Activated CD4-positive, CD25-positive, alpha-beta regulatory T cell treated with anti-CD3 and anti-CD28 coated beads, Interleukin-2, amount 50 U/mL, for 24 hours (primary cell): Measurements from ENCODE around the gene RHOT1.
"Not testable (repeated sequence)": the region's sequence is repeated elsewhere in the genome, so short reads cannot be mapped to it uniquely, and the experiment has no call there.

Experiments
- ATAC-seq, 2 donors: fragments of 150-1000 bp; cut with Tn5 transposase; one replicate each; pipeline ENCODE4 v1.10.0; 2021; ENCODE audit warnings: mild to moderate bottlenecking in 1 of 2, moderate library complexity in 1 of 2

The RHOT1 gene

DNA sequence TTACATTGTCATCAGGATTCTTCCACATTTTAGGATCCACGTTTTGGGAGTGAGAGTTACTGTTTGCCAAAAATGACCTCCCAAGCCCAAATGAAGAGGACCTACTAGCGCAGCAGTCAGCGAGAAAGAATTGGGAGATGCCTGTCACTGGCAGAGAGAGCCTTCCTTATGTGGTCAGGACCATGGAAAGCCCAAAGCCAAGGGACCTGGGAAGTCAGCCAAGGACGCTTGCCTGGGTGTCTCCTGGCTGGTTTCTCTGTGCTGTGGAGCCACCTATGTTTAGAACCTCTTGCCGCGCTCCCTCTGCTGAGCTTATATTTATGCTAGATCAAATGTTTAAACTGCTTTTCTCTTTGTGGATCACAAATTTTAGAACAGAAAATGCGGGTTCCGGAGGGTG lies 98.4 kb downstream of the RHOT1 start:
- ATAC-seq: no peak

DNA sequence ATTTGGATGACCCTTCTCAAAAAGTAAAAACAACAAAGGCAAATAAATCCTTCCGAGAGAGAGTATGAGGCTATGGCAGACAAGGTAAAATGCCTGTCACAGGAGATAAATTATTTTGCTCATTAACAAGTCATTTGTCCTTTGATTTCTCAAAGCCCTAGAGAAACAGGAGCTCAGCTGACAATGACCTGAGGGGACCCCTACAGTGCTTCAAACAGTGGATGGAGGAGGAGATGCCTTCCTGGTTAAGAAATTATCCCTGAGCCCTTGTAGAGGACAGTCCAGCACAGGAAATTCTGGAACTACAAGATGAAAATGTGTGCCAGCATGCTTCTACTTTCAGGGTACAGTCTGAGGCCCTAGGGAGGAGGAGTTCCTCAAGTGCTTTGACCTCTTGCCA lies 99.3 kb downstream of the RHOT1 start:
- ATAC-seq: no peak

DNA sequence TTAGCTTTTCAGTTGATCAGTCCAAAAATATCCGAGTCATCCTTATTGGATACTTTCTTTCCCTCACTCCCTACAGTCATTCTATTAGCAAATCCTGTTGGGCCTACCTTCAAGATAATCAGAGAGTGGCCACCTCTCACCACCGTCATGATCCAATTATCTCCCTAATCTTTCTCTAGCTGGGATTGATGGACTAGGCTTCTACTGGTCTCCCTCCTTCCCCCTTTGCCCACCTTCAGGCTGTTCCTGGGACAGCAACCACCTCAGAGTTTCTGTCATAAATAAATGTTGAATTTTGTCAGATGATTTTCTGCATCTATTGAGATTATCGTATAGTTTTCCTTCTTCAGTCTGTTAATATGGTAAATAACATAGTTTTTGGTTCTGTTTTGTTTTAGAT lies 107.2 kb downstream of the RHOT1 start:
- ATAC-seq: no peak

DNA sequence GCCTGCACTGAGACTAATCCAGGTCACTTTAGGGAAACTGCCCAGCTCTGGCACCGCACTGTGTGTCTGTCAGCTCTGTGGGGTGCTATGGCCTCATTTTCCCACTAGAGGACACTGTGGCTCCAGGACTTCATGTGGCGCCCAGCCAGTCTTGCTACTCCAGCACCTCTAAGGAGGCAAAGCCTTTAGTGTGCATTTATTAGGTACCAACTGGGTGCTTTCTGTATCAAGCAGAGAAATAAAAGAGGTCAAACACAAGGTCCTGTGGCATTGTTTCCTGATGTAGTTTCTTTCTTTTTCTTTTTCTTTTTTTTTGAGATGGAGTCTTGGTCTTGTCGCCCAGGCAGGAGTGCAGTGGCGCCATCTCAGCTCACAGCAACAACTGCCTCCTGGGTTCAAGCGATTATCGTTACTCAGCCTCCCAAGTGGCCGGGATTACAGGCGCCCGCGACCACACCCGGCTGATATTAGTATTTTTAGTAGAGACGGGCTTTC lies 110.9 kb downstream of the RHOT1 start:
- peak; percentile 76 to 83 for ATAC-seq

DNA sequence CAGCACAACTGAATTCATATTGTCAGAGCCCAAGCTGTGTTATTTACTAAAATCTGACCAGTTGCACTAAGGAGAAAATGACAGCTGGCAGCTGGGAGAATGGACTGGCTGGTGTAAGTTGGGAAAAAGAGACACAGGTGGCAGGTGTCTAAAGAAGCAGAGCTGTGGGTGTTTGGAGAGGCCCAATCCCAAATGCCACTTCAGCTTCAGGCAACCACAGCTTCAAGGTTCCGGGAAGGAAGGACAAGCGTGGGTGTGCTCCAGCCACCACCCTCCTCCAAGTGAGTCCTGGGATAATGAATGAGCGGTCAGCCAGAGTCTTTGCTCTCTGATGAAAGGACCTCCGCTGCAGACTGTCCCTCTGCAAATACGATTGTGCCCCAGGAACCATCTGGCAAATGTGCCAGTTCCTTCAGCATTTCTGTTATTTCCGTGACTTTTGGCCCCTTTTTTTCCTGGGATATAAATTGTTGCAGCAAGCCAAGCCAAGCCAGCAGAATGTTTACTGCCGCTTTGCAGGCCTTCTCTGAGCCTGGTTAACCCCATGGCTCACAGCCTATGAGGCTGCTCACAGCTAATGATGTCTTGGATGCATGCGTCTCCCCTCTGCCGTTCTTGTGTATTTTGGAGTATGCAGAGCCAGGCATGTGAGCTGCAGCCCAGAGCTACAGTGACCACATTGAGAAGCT lies 113.9 kb downstream of the RHOT1 start:
- no peak for ATAC-seq

DNA sequence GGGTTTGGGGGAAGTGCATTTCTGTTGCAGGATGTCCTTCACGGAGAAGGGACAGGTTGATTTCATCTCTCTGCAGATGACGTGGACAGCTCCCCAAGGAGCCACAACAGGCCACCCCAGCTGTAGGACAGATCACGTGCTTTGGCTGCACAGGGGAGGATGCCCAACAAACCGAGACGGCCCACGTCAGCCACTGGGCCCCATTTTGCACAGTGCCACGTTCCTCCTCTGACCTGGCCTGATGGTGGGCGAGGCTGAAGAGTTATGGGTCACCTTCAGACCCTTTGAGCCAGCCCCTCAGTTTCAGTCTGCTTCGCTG lies 114.4 kb downstream of the RHOT1 start:
- ATAC-seq: no peak

DNA sequence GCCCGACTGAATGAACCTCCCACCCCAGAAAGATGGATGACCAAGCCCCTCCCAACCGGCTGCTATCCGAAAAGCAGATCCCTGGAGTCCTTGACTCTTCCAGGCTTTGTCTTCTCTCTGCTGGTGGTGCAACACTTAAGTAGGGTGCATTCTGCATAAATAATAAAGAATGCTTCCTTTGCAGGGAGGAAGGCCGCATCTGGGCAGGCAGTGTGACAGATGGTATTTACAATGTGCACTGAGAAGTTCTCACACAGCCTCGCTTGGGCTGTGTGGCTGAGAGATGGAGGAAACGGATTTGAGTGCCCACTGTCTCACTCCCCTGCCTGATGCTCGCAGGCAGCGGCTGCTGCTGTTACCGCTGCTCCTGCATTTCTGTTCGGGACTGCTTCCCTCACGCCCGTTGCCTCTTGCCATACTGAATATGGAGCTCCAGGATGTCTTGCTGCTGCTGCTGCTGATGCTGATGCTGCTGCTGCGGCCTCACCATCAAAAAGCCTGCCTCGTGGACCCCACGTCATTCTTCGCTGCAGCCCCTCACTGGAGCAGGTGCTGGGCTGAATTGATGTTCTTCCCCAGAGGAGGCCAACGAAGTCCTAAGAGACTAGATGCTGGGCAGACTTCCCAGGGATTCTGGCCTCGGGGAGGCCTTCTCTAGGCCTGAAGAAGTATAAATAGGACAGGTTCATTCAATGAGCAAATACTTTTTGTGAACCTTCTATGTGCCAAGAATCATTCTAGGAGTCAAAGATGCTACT lies 116.3 kb downstream of the RHOT1 start:
- no peak for ATAC-seq

DNA sequence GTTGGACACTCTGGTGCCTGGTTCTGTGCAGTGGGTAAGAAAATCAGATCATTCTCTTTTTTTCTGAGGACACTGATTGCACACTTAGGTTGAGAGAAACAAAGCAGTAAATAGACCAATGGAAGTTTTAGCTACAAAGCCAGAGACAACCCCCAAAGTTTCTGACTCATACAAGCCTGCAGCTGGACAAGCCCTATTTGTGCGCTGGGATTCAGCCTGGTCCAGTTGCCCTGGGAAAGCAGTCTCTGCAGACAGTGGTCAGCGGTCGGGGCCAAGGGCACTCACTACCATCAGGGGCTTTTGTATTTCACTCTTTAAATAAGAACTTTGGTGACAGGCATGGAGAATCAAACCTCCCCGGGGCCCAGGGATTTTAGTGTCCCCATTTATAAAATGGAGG lies 117.3 kb downstream of the RHOT1 start:
- no peak for ATAC-seq

DNA sequence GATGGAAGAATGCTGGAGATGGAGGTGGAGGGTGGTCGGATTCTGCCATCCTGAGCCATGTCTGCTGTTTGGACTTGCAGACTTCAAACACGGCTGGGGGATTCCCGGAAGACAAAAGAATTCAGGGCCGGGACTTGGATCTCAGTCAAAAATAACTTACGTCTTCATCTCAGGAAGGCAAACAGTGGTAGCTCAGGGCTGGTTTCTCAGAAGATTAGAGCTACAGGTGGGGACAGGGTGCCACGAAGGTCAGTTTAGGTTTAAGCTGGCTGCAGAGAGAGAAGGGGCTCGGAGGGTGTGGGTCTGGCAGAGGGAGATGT lies 119.1 kb downstream of the RHOT1 start:
- no peak for ATAC-seq

DNA sequence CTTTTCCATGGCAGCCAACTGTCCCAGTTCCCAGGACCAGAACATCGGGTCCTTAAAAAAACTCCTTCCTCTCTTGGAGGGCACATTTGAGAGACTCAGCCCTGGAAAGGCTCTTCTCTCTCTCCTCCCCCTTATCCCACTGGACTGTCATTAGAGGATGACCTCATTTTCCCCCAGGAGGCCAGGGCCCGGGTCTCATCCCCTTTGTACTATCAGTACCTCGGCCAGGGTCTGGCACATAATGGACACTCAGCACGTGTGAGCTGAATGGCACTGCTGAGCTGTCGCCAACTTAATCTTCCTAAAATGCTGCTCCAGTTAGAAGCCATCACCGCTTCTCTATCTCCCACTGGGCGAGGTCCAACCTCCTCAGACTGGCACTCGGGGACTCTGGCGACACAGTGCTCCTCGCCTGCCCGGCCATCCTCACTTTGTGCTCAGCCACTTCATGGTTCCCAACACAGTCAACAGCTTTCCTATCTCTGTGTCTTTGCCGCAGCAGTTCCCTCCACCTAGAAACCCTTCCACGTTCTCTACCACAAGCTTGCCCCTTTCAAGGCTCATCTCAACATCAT lies 119.7 kb downstream of the RHOT1 start:
- no peak for ATAC-seq

DNA sequence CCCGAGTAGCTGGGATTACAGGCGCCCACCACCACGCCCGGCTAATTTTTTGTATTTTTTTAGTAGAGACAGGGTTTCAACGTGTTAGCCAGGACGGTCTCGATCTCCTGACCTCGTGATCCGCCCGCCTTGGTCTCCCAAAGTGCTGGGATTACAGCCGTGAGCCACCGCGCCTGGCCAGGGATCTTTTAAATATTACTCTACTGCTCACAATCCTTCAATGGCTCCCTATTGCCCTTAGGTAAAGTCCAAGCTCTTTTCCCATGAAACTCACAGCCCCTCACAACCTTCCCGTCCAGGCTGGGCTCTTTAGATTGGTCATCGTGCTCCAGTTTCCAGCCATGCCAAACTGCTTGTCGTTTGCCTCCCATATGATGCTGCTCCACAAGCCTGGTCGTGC lies 121.2 kb downstream of the RHOT1 start:
- ATAC-seq: not testable (repeated sequence)

DNA sequence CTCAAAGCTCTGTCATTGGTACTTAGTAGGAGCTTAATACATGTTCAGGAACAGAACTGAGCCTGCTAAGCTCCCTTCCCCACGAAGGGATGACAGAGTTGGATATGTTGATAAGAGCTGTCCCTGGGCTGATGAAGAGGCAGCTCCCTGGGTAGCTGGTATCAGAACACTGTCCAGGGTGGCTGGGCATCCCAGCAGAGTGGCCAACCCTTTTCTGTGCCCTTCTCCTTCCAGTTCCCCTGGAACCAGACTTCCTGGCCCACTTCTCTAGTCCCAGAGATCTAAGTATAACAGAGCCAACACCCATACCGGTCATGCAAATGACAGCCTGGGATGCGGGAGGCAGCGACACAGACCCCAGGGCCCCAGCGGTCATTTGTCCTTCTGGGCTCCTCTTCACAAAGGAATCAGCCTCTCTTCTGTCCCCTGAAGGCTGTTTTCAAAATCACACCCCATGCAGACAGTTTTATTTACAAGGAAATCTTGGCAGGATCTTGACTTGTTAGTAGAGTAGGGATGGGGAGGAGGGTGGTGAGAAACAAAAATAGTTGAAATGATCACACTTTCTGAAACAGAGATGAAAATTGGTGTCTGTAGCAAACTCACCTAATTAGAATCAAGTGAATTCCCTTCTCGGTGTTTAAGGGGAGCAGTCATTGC lies 122.0 kb downstream of the RHOT1 start:
- ATAC-seq: no peak

DNA sequence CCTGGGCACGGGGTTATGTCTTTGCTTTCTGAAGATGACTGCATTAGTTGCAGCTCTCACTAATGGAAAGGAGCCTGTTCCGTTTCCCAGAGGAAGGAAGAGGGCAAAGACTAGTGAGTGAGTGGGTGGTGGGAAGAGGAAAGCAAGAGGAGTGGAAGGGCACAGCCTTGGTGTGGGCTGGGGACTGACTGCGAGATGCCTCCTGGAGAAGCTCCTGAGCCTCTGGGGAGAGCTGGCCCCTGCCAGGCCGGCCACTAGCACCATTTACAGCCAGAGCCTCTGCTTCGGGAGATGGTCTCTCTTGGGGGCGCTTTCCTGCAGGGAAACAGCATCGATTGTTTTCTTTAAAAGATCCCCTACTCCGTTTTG lies 122.5 kb downstream of the RHOT1 start:
- ATAC-seq: no peak

DNA sequence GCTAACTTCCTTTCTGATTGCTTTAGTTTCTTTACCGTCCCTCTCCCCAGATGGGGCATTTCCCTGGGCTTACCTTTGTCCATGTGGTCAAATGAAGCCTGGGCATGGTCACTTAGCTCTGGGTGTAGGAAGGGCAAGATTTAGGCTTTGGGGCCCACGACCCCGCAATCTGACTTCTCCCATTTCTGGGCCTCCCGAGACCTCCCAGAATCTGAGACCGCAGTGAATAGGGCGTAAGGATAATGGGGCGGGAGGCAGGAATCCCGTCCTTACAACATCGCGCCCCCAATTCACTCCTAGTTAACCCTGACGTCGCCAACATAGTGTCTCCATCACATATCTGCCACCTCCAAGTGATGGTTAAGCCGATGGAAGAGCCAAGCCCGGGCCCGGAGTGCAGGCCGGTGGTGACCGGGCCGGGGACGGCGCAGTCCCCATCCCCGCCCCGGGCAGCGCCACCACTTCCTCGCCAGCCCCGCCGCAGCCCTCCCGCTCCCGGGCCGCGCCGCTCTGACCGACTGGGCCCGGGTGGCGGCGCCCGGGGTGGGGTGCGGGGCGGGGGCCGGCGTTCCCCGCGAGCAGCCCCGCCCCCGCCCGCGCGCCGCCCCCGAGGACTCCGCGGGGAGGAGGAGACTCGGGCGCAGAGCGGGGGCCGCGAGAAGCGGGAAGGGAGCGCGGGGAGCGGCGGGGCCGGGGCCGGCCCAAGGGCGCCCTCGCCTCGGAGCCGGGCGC lies 123.1 kb downstream of the RHOT1 start, which contains the start of gene RHBDL3:
TSS of gene RHBDL3 (plus strand) at position 641 of the 732 bp plus-strand sequence. CDS start 358 bp downstream, outside the sequence.
- ATAC-seq: peak in 1 of 2 donors; percentile 24

DNA sequence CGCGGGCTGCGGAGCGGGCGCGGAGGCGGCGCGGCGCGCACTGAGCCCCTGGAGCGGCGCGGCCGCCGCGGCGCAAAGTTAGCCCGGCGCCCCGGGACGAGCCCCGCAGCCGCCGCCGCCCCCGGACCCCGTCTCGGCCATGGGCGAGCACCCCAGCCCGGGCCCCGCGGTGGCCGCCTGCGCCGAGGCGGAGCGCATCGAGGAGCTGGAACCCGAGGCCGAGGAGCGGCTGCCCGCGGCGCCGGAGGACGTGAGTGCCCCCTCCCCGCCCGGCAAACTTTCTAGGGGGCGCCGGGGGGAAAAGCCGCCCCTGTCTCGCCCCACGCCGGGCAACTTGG lies 123.7 kb downstream of the RHOT1 start:
- no peak for ATAC-seq

DNA sequence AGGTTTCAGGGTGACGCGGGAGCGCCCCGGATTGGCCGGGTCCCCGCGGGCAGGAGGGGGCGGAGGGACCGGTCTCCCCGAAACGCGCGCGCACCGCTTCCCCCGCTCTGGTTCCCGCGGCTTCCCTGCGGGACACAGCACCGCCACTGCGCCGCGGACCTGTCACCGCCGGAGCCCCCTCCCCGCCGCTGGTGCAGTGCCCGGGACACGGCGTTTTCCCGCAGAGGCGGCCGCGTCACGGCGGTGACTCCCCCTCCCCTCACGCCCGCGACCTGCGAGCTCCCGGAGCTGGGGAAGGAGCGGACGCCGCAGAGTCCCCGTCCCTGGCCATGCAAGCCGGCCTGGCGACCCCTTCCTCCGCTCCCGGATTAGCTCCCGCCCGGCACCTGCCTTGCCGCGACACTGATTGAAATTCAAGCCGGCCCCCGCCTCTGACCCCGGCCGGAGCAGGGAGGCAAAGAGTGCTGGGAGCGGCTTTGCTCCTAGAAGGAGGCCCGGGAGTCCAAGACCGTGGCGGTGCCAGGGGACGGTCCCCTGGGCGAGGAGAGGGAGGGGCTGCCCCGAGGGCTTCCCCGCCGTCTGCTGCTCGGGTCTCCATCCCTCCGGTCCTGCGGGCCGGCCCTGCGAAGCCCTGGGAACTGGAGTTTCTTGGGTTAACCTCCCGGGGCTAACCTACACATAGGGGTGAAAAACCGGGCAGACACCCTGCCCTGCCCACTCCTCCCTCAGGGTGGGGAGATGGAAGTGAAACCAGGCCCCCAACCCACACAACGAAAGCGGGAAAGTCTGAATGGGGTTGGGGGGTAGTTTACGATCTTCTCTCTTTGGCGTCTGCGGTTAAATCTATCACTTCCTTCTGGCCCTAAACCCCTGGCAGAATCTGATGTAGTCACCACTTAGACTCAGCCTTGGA lies 124.3 kb downstream of the RHOT1 start:
- ATAC-seq: peak in 1 of 2 donors; percentile 45

DNA sequence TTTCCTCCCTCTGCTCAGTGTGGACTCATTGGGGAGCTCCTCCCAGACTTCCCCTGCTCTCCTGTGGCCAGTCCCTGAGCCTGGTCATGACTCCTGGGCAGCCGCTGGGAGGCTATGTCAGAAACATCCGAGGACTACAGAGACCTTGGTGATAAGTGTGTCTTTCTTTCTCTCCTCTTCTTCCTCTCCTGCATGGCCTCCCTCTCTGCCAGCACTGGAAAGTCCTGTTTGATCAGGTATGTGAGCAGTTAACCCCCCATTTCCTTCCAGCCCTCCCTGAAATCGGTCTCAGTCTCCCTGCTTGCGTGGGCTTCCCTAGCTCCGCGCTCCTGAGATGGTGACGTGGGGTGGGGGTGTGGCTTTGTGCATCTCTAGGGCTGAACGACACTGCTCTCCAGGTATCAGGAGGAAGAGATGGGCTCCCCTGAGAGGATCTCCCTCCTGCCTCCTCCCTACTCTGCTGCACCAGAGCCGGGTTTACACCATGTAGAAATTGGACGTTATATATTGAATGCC lies 125.4 kb downstream of the RHOT1 start:
- ATAC-seq: no peak

DNA sequence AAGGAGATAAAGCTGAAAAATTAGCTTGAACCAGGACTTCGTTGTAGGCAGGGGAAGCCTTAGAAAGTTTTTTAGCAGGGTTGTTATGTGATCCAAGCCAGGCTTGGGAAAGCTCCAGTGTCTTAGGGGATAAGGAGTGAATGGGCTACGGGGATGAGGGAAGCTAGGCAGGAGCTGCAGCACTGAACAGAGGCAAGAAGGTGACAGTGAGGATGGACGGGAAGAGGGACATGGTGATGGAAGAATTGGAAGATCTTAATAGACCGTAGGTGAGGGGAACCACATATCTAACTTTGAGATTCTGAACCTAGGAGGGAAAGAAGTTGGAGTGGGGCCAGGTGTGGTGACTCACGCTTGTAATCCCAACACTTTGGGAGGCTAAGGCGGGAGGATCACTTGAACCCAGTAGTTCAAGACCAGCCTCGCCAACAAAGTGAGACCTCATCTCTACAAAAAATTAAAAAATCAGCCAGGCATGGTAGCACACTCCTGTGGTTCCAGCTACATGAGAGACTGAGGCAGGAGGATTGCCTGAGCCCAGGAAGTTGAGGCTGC lies 126.5 kb downstream of the RHOT1 start:
- no peak for ATAC-seq

DNA sequence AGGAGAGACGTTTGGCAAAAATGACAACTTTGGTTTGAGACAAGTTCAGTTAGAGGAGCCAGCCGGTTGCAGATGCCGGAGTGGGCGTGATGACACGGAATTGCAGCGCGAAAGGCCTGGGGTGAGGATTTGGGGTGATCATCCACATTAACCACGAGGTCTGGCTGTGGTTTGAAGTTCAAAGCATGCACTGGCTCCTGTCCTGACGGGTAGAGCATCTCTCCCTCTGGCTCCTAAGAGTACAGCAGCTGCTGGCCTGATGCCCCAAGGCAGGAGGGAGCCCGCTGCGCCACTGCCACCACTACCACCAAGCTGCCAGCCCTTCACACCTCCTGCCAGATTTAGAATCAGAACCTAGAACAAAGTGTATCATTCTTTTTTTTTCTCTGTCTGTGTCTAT lies 127.1 kb downstream of the RHOT1 start:
- no peak for ATAC-seq

DNA sequence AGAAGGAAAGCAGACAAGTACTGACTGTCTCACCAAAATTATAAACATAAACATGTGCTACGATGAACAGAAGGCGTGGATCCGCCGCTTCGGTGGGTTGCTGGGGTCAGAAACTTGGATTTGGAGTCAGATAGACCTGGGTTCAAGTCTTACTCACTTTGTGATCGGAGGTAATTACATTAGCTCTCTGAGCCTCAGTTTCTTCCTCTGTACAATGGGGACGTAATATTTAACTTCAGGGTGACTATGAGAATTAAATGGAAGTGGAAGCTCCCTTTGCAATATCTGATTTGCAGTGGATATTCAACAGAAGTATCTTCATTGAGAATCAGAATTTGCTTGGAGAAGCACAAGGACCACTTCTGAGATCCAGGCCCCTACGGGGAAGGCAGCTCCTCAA lies 129.5 kb downstream of the RHOT1 start:
- no peak for ATAC-seq

DNA sequence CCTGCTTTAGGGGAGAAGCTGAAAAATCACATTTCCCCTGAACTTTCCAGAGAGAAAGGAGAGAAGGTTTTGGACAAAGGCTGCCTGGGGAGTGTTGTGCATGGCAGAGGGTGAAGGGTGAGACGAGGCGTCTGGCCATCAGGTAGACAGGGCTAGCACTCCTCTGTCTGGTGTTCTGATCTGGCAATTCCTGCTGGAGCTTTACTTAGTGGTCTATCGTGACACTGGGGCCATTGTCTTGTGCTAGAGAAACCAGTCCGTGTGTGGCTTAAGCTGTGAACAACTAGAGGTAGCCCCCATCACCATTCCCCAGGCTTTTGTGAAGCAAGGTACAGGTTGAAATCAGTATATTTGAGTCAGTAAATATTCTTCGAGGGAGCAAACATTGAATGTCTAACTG lies 131.8 kb downstream of the RHOT1 start:
- ATAC-seq: no peak
